CD8-positive, alpha-beta memory T cell (primary cell): ENCODE data around the gene POT1. TPM values are rescaled to one million over a fixed set of nuclear protein-coding genes. Genes with fewer than 3 reads are reported as not detected.

Experiments used
- CTCF ChIA-PET: fragments of 350-600 bp; sonication (Branson Sonifier 250); formaldehyde crosslinking; loops from one replicate; lab custom pipeline; 2021; ENCODE audit warnings: antibody characterized with exemption; lab: Charles Lee
- POLR2A ChIA-PET: fragments of 350-600 bp; sonication (Branson Sonifier 250); formaldehyde crosslinking; loops from one replicate; lab custom pipeline; 2021; ENCODE audit warnings: antibody characterized with exemption; lab: Charles Lee
- DNase-seq, 5 donors: peaks; one replicate each; pipeline versions ENCODE4 v3.0.0 to v3.0.0-alpha.2; 2020 to 2022; ENCODE audit warnings: mixed read lengths in 1 of 5
- H3K27ac ChIP-seq: one replicate; pipeline ENCODE4 v1.7.0; 2013; ENCODE audit warnings: low read depth, mild to moderate bottlenecking, low read length, moderate library complexity
- H3K27me3 ChIP-seq: 2 replicates; pipeline ENCODE4 v1.7.0; 2013; ENCODE audit warnings: low read length, mild to moderate bottlenecking; ENCODE audit not compliant: insufficient read depth, poor library complexity, severe bottlenecking
- H3K36me3 ChIP-seq: 2 replicates; pipeline ENCODE4 v1.7.0; 2013; ENCODE audit warnings: mild to moderate bottlenecking, low read length, moderate library complexity; ENCODE audit not compliant: insufficient read depth
- H3K4me1 ChIP-seq: 2 replicates; pipeline ENCODE4 v1.7.0; 2013; ENCODE audit warnings: mild to moderate bottlenecking, low read length, moderate library complexity; ENCODE audit not compliant: insufficient read depth
- H3K4me3 ChIP-seq: 2 replicates; pipeline ENCODE4 v1.7.0; 2013; ENCODE audit warnings: mild to moderate bottlenecking, low read length
- H3K9me3 ChIP-seq: 2 replicates; pipeline ENCODE4 v1.7.0; 2013; ENCODE audit warnings: mild to moderate bottlenecking, low read length
- H3K27ac Mint-ChIP-seq, 8 donors: one replicate each; pipeline ENCODE4 v1.8.0; 2020 to 2021; ENCODE audit warnings: mixed read lengths in 8 of 8, mild to moderate bottlenecking in 6 of 8, inconsistent platforms in 3 of 8, moderate library complexity in 3 of 8
- H3K27me3 Mint-ChIP-seq, 2 donors: one replicate each; pipeline ENCODE4 v1.8.0; 2020 to 2021; ENCODE audit warnings: mixed read lengths in 2 of 2, mild to moderate bottlenecking in 1 of 2, moderate library complexity in 1 of 2
- H3K36me3 Mint-ChIP-seq, 3 donors: one replicate each; pipeline ENCODE4 v1.8.0; 2020 to 2021; ENCODE audit warnings: mixed read lengths in 3 of 3, inconsistent platforms in 1 of 3, mild to moderate bottlenecking in 1 of 3
- H3K4me1 Mint-ChIP-seq, 3 donors: one replicate each; pipeline ENCODE4 v1.8.0; 2020 to 2021; ENCODE audit warnings: mixed read lengths in 3 of 3, inconsistent platforms in 1 of 3, mild to moderate bottlenecking in 1 of 3
- H3K4me3 Mint-ChIP-seq, 7 donors: one replicate each; pipeline ENCODE4 v1.8.0; 2020 to 2021; ENCODE audit warnings: mixed read lengths in 7 of 7, mild to moderate bottlenecking in 6 of 7, moderate library complexity in 4 of 7, inconsistent platforms in 2 of 7
- H3K9me3 Mint-ChIP-seq, 5 donors: one replicate each; pipeline ENCODE4 v1.8.0; 2020 to 2022; ENCODE audit warnings: mixed read lengths in 5 of 5, mild to moderate bottlenecking in 3 of 5, moderate library complexity in 2 of 5, inconsistent platforms in 1 of 5
- polyA plus RNA-seq: library from polyadenylated mRNA; unstranded; fragments of 300-500 nt; fragmentation: Illumina TruSeq; gene quantifications from one replicate; pipeline ENCODE4 v1.2.3, GENCODE V29; 2021
- total RNA-seq, 2 experiments: library from RNA; stranded (reverse); gene quantifications; one replicate each; pipeline ENCODE4 v1.2.3, GENCODE V29; 2021

POT1 gene
- total and polyA plus RNA-seq, 3 experiments from 2014 or later, result 21.8 to 34.2 (median 24.0) TPM

- POLR2A ChIA-PET, result no interaction called here
- CTCF ChIA-PET, result no interaction called here
These were observed 93.5 kb downstream of the POT1 start for GRCh38 chr7:124836173-124836572.

GRCh38 chr7:124818807-124819206 is 110.8 kb downstream of the POT1 start:
- DNase-seq, result no peak
- no peak overlapping the region for H3K4me3 ChIP-seq
- H3K27ac ChIP-seq, result no peak overlapping the region
- POLR2A ChIA-PET, result no interaction called here
- no peaks in the 10 kb centered on the region for H3K27me3 ChIP-seq
- no peaks in the 10 kb centered on the region for H3K9me3 ChIP-seq
- Mint-ChIP-seq H3K4me1 (no peaks in the 10 kb centered on the region), H3K27me3 (peaks cover 0 to 5% of the 10 kb centered on the region in 2 donors), H3K36me3 (peaks cover 4 to 22% (median 12%) of the 10 kb centered on the region in 3 donors), H3K27ac (no peak overlapping the region), H3K9me3 (no peaks in the 10 kb centered on the region), H3K4me3 (no peak overlapping the region)
- H3K36me3 ChIP-seq, result peaks cover 5% of the 10 kb centered on the region
- H3K4me1 ChIP-seq, result no peaks in the 10 kb centered on the region
- CTCF ChIA-PET, result no interaction called here

More at GRCh38 chr7:124836173-124836572, 93.5 kb downstream of the POT1 start:
- H3K36me3 ChIP-seq, result no peaks in the 10 kb centered on the region
- Mint-ChIP-seq H3K9me3 (no peaks in the 10 kb centered on the region), H3K4me3 (no peak overlapping the region), H3K4me1 (peaks cover 0 to 5% (median 4%) of the 10 kb centered on the region in 3 donors), H3K27ac (no peak overlapping the region), H3K36me3 (peaks cover 7 to 43% (median 15%) of the 10 kb centered on the region in 3 donors), H3K27me3 (no peaks in the 10 kb centered on the region)
- no peak overlapping the region for H3K27ac ChIP-seq
- no peak overlapping the region for H3K4me3 ChIP-seq
- DNase-seq, result no peak
- H3K27me3 ChIP-seq, result no peaks in the 10 kb centered on the region
- no peaks in the 10 kb centered on the region for H3K9me3 ChIP-seq
- no peaks in the 10 kb centered on the region for H3K4me1 ChIP-seq

DNA sequence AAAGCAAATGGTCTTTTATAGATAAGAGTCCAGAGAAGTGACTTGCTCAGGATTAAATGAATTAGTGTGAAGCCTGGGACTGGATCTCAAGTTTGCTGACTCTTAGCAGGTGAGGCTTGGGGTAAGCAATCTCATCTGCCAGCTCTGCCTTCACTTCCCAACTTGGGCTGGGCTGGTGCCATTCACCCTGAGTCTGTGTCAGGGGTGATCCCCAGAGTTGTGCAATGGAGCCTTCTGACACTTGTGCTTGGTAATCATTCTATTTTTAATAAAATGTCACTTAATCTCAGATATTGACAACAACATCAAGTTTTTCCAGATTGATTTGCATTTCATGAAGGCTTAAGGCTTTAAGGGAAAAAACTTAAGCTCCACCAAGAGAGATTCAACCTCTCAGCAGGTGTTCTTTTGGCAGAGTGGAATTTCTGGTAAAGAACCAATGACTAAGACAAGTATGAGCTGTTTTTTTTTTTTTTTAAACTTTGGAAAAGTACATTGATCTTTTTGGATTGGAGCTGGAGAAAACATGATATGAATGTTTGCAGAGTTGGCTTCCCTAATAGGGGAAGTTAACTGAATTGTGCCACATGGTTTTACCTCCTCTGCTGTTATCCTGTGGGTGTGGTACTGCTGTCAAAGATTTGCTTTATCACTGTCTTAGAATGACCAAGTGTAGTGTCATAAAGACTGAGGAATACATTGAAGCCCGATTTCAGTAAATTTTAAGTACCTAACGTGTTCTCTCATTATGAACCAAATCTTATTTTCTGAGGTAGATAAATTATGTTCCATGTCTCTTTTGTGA is 115.4 kb downstream of the POT1 start:
- Histone ChIP-seq H3K27ac (no peak overlapping the region), H3K27me3 (no peaks in the 10 kb centered on the region), H3K36me3 (no peaks in the 10 kb centered on the region), H3K4me1 (no peaks in the 10 kb centered on the region), H3K9me3 (no peaks in the 10 kb centered on the region), H3K4me3 (no peak overlapping the region)
- no peaks in the 10 kb centered on the region for H3K4me1 Mint-ChIP-seq
- DNase-seq, result no peak
- no peaks in the 10 kb centered on the region for H3K36me3 Mint-ChIP-seq
- peaks cover 0 to 2% (median 0%) of the 10 kb centered on the region in 5 donors for H3K9me3 Mint-ChIP-seq
- peaks cover 7 to 16% of the 10 kb centered on the region in 2 donors for H3K27me3 Mint-ChIP-seq
- no peak overlapping the region for H3K27ac Mint-ChIP-seq
- CTCF ChIA-PET, result interaction anchor here (0.9 kb wide), 1 partner anchor 291 kb away, joined by 3 read pairs; no protein-coding TSS in a partner anchor
- H3K4me3 Mint-ChIP-seq, result no peak overlapping the region
- POLR2A ChIA-PET, result no interaction called here

DNA sequence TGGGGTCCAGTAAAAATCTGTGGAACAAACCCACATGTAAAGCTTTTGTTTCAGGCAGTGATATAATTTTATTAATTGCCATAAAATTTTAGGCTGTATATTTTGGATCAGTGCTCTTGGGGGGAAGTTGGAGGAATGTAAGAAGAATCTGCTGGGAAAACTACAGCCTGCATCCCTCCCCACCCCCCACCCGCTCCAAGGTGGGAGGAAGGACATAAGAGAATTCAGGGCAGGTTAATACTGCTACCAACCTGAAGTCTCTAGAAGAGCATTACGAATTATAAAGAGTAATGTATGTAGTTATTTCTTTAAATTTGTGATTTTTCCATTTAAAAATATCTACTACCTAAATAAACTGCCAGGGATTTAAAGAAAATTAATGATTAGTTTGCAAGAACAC is 116.9 kb downstream of the POT1 start:
- Mint-ChIP-seq H3K27me3 (peaks cover 7 to 16% of the 10 kb centered on the region in 2 donors), H3K9me3 (peaks cover 0 to 2% (median 0%) of the 10 kb centered on the region in 5 donors), H3K27ac (no peak overlapping the region), H3K4me1 (no peaks in the 10 kb centered on the region), H3K36me3 (no peaks in the 10 kb centered on the region), H3K4me3 (no peak overlapping the region)
- Histone ChIP-seq H3K27me3 (no peaks in the 10 kb centered on the region), H3K36me3 (no peaks in the 10 kb centered on the region), H3K4me3 (no peak overlapping the region), H3K27ac (no peak overlapping the region), H3K9me3 (no peaks in the 10 kb centered on the region), H3K4me1 (no peaks in the 10 kb centered on the region)
- POLR2A ChIA-PET, result no interaction called here
- DNase-seq, result no peak
- CTCF ChIA-PET, result no interaction called here

GRCh38 chr7:124811341-124811740 is 118.3 kb downstream of the POT1 start:
- Histone ChIP-seq H3K4me3 (no peak overlapping the region), H3K4me1 (no peaks in the 10 kb centered on the region), H3K36me3 (no peaks in the 10 kb centered on the region), H3K27me3 (no peaks in the 10 kb centered on the region), H3K9me3 (no peaks in the 10 kb centered on the region), H3K27ac (no peak overlapping the region)
- Mint-ChIP-seq H3K4me1 (no peaks in the 10 kb centered on the region), H3K9me3 (peaks cover 0 to 2% (median 0%) of the 10 kb centered on the region in 5 donors), H3K27me3 (peaks cover 7 to 16% of the 10 kb centered on the region in 2 donors), H3K4me3 (no peak overlapping the region), H3K27ac (no peak overlapping the region), H3K36me3 (no peaks in the 10 kb centered on the region)
- ChIA-PET POLR2A (no interaction called here), CTCF (no interaction called here)
- DNase-seq, result no peak

- Histone ChIP-seq H3K9me3 (no peaks in the 10 kb centered on the region), H3K4me3 (no peak overlapping the region), H3K4me1 (no peaks in the 10 kb centered on the region), H3K27me3 (no peaks in the 10 kb centered on the region), H3K27ac (no peak overlapping the region), H3K36me3 (no peaks in the 10 kb centered on the region)
- no peak overlapping the region for H3K27ac Mint-ChIP-seq
- DNase-seq, result no peak
- ChIA-PET POLR2A (no interaction called here), CTCF (no interaction called here)
- H3K4me1 Mint-ChIP-seq, result no peaks in the 10 kb centered on the region
- no peaks in the 10 kb centered on the region for H3K36me3 Mint-ChIP-seq
- no peak overlapping the region for H3K4me3 Mint-ChIP-seq
- H3K9me3 Mint-ChIP-seq, result peaks cover 0 to 2% (median 0%) of the 10 kb centered on the region in 5 donors
- H3K27me3 Mint-ChIP-seq, result peaks cover 7 to 16% of the 10 kb centered on the region in 2 donors
These were observed 119.0 kb downstream of the POT1 start for GRCh38 chr7:124810605-124811004.

DNA sequence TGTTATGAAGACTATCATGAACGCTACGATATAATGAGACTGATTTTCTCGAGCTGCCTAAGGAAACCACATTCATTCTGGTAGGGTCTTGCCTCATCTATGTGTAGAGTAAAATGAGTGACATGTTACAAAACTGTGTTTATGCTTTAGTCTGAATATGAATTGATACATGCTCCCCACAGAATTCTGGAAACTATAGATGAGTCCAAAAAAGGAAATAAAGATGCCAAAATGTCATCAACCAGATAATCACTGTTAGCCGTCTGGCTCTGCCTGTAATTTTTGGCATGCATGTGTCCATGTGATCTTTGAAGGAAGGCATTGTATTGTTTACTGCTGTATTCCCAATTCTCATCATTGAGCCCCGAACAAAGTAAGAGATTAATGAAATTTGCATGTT is 121.4 kb downstream of the POT1 start:
- H3K4me3 ChIP-seq, result no peak overlapping the region
- no peak overlapping the region for H3K27ac ChIP-seq
- Mint-ChIP-seq H3K4me3 (no peak overlapping the region), H3K27ac (no peak overlapping the region), H3K9me3 (peaks cover 0 to 2% (median 0%) of the 10 kb centered on the region in 5 donors), H3K4me1 (no peaks in the 10 kb centered on the region), H3K27me3 (peaks cover 6 to 7% of the 10 kb centered on the region in 2 donors), H3K36me3 (no peaks in the 10 kb centered on the region)
- no peaks in the 10 kb centered on the region for H3K9me3 ChIP-seq
- H3K27me3 ChIP-seq, result no peaks in the 10 kb centered on the region
- ChIA-PET POLR2A (no interaction called here), CTCF (no interaction called here)
- no peaks in the 10 kb centered on the region for H3K4me1 ChIP-seq
- no peak for DNase-seq
- no peaks in the 10 kb centered on the region for H3K36me3 ChIP-seq

GRCh38 chr7:124801330-124801895 is 128.2 kb downstream of the POT1 start:
- no peak overlapping the region for H3K27ac ChIP-seq
- H3K9me3 ChIP-seq, result no peaks in the 10 kb centered on the region
- Mint-ChIP-seq H3K27ac (no peak overlapping the region), H3K36me3 (no peaks in the 10 kb centered on the region), H3K9me3 (peaks cover 2 to 11% (median 2%) of the 10 kb centered on the region in 5 donors), H3K4me3 (no peak overlapping the region), H3K27me3 (peaks cover 1 to 29% of the 10 kb centered on the region in 2 donors), H3K4me1 (no peaks in the 10 kb centered on the region)
- H3K4me1 ChIP-seq, result no peaks in the 10 kb centered on the region
- no peak for DNase-seq
- POLR2A ChIA-PET, result no interaction called here
- no peak overlapping the region for H3K4me3 ChIP-seq
- CTCF ChIA-PET, result no interaction called here
- no peaks in the 10 kb centered on the region for H3K27me3 ChIP-seq
- H3K36me3 ChIP-seq, result no peaks in the 10 kb centered on the region
